Stimulated activated CD8-positive, alpha-beta memory T cell treated with anti-CD3 and anti-CD28 coated beads, Interleukin-12 subunit alpha, Interleukin-12 subunit beta, amount 100 ng/mL, for 1 hour (primary cell): Measurements from ENCODE around the gene ANKRD34B.

Experiments used
- DNase-seq: peaks from one replicate; pipeline ENCODE4 v3.0.0-alpha.2; 2020; ENCODE audit warnings: low read depth

ANKRD34B gene

DNA sequence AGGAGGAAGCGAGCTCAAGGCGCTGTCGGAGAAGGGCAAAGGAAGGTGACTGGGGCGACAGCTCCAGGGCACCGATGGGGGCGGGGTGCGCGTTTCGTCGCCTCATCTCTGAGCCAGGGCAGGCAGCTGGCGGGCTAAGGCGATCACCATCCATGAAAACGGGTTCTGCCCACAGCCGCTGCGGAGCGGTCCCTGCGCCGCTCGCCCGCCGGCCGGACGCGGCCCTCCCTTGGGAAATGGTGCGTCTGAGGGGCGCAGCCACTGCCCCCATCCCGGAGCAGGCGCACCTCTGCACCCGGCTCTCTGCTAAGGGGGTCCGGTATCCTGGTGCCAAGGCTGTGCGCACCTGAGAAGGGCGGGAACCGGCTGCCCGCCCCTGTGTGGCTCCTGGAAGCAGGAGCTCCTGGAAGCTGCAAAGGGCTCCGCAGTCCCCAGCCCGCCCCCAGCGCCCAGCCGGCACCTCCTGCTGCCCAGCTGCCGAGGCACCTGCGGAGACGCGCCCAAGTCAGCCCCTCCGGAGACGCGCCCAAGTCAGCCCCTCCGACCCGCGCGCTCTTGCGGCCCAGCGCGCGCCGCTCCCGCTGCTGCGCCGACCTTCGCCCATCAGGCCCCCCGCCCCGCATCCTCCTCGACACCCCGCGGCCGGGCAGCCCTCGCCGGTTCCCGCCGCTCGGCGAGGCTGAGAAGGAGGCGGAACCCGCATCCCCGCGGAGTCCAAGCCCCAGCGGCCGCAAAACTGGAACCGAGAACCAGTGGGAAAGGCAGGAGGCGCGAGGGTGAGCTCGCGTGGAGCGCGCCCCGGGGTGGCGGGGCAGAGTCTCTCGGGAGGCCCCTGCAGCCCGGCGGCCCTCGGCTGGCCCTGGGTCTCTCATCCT is 757 bp downstream of the ANKRD34B start:
- DNase-seq: no peak

DNA sequence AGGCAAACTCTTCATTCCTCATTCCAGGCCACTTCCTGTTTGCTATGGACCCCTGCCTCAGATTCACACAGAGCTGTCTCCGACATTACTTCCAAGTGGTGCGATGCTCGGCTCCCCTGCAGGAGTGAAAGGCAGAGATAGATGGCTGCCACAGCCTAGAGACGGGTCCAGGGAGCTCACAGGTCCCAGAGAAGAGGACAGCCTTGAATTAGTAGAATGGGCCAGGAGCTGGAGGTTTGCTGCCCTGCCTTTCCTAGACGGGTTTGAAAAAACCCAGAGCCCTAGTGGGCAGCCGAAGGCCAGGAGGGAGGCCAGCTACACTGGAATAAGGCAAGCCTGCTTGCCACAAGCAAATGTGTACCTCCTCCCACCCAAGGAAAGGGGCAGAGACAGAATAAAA is 1.8 kb downstream of the ANKRD34B start:
- DNase-seq: no peak

GRCh38 chr5:80566711-80567259 is 3.3 kb downstream of the ANKRD34B start:
- no peak for DNase-seq

DNA sequence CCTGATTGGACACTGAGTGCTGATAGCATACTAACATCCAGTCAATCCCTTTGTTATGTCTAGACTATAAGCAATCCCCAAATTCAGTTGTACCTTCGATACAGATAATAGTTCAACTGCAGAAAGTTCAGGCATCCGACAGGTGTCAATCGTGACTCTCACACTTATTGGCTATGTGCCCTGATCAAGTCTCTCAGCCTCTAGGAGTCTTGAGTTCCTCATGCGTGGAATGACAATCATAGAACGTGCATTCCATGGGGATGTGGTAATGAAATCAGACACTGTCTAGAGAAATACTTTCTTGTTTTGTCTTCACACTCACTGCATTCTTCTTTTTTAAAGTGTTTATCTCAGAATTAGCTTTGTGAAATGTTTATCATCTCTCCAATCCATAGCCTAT is 4.8 kb downstream of the ANKRD34B start:
- no peak for DNase-seq

GRCh38 chr5:80559244-80559643 is 10.8 kb downstream of the ANKRD34B start:
- no peak for DNase-seq

- DNase-seq: no peak
Observed at GRCh38 chr5:80555099-80555498, 15.0 kb downstream of the ANKRD34B start.

DNA sequence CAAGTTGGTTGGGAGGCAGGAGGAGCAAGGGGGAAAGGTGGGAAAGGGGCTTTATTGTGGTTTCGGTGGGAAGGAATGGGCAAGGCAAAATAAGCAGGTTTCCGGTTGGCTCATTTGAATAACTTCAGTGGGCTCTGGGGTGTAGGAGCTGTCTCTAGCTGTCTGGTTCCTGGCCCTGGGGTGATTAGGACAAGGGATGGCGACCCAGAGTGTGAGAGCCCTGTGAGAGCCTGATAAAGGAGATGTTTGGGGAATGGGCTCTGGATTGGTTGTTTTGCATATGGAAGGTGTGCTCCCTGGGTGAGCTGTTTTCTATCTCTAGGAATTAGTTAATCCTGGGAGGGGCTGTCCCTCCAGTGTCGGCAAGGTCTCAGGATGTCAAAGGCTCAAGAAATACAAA is 15.4 kb downstream of the ANKRD34B start:
- no peak for DNase-seq

- DNase-seq: no peak
Observed at GRCh38 chr5:80541392-80541791, 28.7 kb downstream of the ANKRD34B start.

DNA sequence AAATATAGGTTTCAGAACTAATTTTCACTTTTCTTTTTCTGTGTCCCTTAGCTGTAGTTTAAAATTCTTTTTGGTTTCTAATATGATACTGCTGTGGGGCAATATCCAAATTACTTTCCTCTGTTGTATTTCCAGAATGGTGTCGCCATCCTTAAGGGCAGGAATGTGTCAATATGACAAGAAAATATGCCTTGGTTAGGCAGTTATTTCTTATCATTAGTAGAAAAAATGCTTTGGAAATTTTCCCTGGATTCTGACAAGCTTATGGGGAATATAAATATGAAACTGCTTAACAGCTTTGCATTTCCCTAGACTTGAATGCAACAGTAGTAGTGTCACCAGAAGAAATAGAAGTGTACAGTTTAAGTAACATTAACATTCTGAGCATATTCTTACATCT is 29.4 kb downstream of the ANKRD34B start:
- DNase-seq: no peak

DNA sequence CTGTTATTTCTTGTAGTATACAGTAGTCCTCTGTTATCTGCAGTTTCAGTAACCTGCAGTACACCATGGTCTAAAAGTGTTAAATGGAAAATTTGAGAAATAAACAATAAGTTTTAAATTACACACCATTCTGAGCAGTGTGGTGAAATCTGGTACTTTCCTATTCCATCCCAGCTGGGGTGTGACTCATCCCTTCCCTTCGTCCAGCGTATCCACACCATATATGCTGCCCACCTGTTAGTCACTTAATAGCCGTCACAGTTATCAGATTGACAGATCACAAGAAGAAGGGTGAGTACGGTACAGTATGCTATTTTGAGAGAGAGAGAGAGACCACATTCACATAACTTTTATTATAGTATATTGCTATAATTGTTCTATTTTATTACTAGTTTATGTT is 53.3 kb downstream of the ANKRD34B start:
- DNase-seq: no peak

- DNase-seq: no peak
Observed at GRCh38 chr5:80509362-80509761, 60.7 kb downstream of the ANKRD34B start.

DNA sequence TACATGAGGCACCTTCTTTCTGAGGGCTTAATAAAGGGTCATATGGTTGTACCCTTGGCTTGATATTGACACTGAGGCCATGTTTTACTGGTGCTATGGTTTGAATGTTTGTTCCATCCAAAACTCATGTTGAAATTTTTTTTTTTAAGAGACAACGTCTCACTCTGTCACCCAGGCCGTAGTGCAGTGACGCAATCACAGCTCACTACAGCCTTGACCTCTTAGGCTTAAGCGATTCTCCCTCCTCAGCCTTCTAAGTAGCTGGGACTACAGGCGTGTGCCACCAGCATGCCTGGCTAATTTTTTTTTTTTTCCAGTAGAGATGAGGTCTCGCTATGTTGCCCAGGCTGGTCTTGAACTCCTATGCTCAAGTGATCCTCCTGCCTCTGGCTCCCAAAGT is 61.2 kb downstream of the ANKRD34B start:
- no peak for DNase-seq

GRCh38 chr5:80507663-80508062 is 62.4 kb downstream of the ANKRD34B start:
- DNase-seq: no peak
